Endothelial cell of umbilical vein (primary cell): ENCODE results near the gene ELANE. TPM values are rescaled to one million over a fixed set of nuclear protein-coding genes. Genes with fewer than 3 reads are reported as not detected.
"Not testable (repeated sequence)": the region's sequence is repeated elsewhere in the genome, so short reads cannot be mapped to it uniquely, and the experiment has no call there.

ENCODE experiments used
- BruUV-seq: library from RNA; stranded (reverse); fragments of 400-500 nt; replicated peaks from 2 replicates; lab custom pipeline; 2021; lab: Mats Ljungman, UMichigan
- CTCF ChIA-PET: fragments of 300-600, 350-600 bp; sonication (Branson Sonifier 250); formaldehyde crosslinking; loops from one replicate; lab custom pipeline; 2021; ENCODE audit warnings: antibody characterized with exemption, inconsistent platforms; lab: Charles Lee
- POLR2A ChIA-PET: fragments of 300-600, 350-600 bp; sonication (Branson Sonifier 250); formaldehyde crosslinking; loops from one replicate; lab custom pipeline; 2021; ENCODE audit warnings: antibody characterized with exemption, inconsistent platforms; lab: Charles Lee
- DNase-seq: peaks from one replicate; pipeline ENCODE4 v3.0.0-alpha.2; 2011; ENCODE audit warnings: low read depth, low spot score
- FAIRE-seq: peaks from 2 replicates; lab custom pipeline; 2011; peaks lifted over from hg19 to GRCh38; lab: Jason Lieb, UNC
- H2AFZ ChIP-seq: 2 replicates; pipeline ENCODE4 v1.6.0; 2012; ENCODE audit warnings: low read depth, low read length, control low read depth, inconsistent platforms
- H3K27ac ChIP-seq: 2 replicates; pipeline ENCODE4 v1.5.1; 2011; ENCODE audit warnings: low read depth, mild to moderate bottlenecking, control low read depth, low read length, moderate library complexity; ENCODE audit not compliant: insufficient read depth
- H3K27me3 ChIP-seq, 2 experiments: 2 replicates each; pipeline versions ENCODE4 v1.6.0 to v1.6.1; 2011; ENCODE audit warnings: low read length in 2 of 2, mixed read lengths in 1 of 2; ENCODE audit not compliant: control insufficient read depth in 2 of 2, insufficient read depth in 2 of 2
- H3K36me3 ChIP-seq, 2 experiments: 2 replicates in 1 of 2; 3 replicates in 1 of 2; pipeline ENCODE4 v1.5.1; 2011; ENCODE audit warnings: low read length in 2 of 2, mild to moderate bottlenecking in 1 of 2, moderate library complexity in 1 of 2; ENCODE audit not compliant: control insufficient read depth in 2 of 2, insufficient read depth in 2 of 2; ENCODE audit errors: extremely low read depth in 1 of 2
- H3K4me1 ChIP-seq: 3 replicates; pipeline ENCODE4 v1.5.1; 2011; ENCODE audit warnings: mild to moderate bottlenecking, low read length; ENCODE audit not compliant: control insufficient read depth, insufficient read depth; ENCODE audit errors: extremely low read depth
- H3K4me2 ChIP-seq: 2 replicates; pipeline ENCODE4 v1.6.1; 2011; ENCODE audit warnings: low read length, control low read depth, mixed read lengths; ENCODE audit not compliant: insufficient read depth
- H3K4me3 ChIP-seq, 3 experiments: fragments of 200-600 bp in 1 of 3; sonication (generic), shearing (Covaris generic) in 1 of 3; replicated peaks in 1 of 3; 2 replicates each; pipeline ENCODE4 v1.5.1; 2011 to 2016; ENCODE audit warnings: control low read depth in 3 of 3, low read length in 3 of 3, mild to moderate bottlenecking in 2 of 3, inconsistent platforms in 1 of 3, low read depth in 1 of 3, moderate library complexity in 1 of 3; ENCODE audit not compliant: insufficient read depth in 1 of 3
- H3K79me2 ChIP-seq: 2 replicates; pipeline ENCODE4 v1.6.0; 2012; ENCODE audit warnings: low read length, inconsistent platforms; ENCODE audit not compliant: control insufficient read depth, insufficient read depth
- H3K9ac ChIP-seq: replicated peaks from 2 replicates; pipeline ENCODE3; 2011; ENCODE audit warnings: low read length, control low read depth; ENCODE audit not compliant: insufficient read depth; ENCODE audit errors: extremely low read depth
- H3K9me1 ChIP-seq: replicated peaks from 3 replicates; pipeline ENCODE4 v1.6.0; 2011; ENCODE audit warnings: mild to moderate bottlenecking, low read length; ENCODE audit not compliant: control insufficient read depth, insufficient read depth; ENCODE audit errors: extremely low read depth
- H3K9me3 ChIP-seq: replicated peaks from 2 replicates; pipeline ENCODE4 v1.5.1; 2012; ENCODE audit warnings: low read length, inconsistent platforms; ENCODE audit not compliant: control insufficient read depth, insufficient read depth
- H4K20me1 ChIP-seq: replicated peaks from 2 replicates; pipeline ENCODE3; 2011; ENCODE audit warnings: mild to moderate bottlenecking, low read length; ENCODE audit not compliant: control insufficient read depth, insufficient read depth; ENCODE audit errors: extremely low read depth
- CTCF ChIP-seq, 2 donors: IDR thresholded peaks; 1 replicate in 1 of 2; 2 replicates in 1 of 2; pipeline ENCODE4 v1.5.1; 2011; ENCODE audit warnings: low read length in 2 of 2, mild to moderate bottlenecking in 2 of 2, moderate library complexity in 2 of 2, control low read depth in 1 of 2, inconsistent platforms in 1 of 2, low read depth in 1 of 2; ENCODE audit not compliant: insufficient read depth in 1 of 2; ENCODE audit errors: extremely low read depth in 1 of 2
- EZH2 ChIP-seq: IDR thresholded peaks from 2 replicates; pipeline ENCODE4 v1.6.1; 2012; ENCODE audit warnings: borderline replicate concordance, low read depth, mild to moderate bottlenecking, moderate library complexity, low read length, inconsistent platforms; ENCODE audit not compliant: severe bottlenecking
- FOS ChIP-seq: IDR thresholded peaks from 2 replicates; pipeline ENCODE4 v1.6.1; 2011; ENCODE audit warnings: mild to moderate bottlenecking, low read length, moderate library complexity, borderline replicate concordance; ENCODE audit not compliant: insufficient read depth
- GATA2 ChIP-seq: IDR thresholded peaks from 2 replicates; pipeline ENCODE4 v1.7.0; 2011; ENCODE audit warnings: low read depth, mild to moderate bottlenecking, moderate library complexity, mixed read lengths, low read length; ENCODE audit not compliant: insufficient read length, insufficient read depth
- JUN ChIP-seq: IDR thresholded peaks from 2 replicates; pipeline ENCODE4 v1.6.1; 2011; ENCODE audit warnings: borderline replicate concordance, low read depth; ENCODE audit not compliant: insufficient read length, insufficient read depth
- MAX ChIP-seq: IDR thresholded peaks from 2 replicates; pipeline ENCODE4 v1.6.1; 2011; ENCODE audit not compliant: insufficient read depth, insufficient read length
- MYC ChIP-seq: IDR thresholded peaks from one replicate; pipeline ENCODE4 v1.6.1; 2011; ENCODE audit warnings: mild to moderate bottlenecking, low read depth, low read length
- POLR2A ChIP-seq: IDR thresholded peaks from 2 replicates; pipeline ENCODE4 v1.6.1; 2012; ENCODE audit warnings: low read depth, mild to moderate bottlenecking, control low read depth, low read length
- POLR2AphosphoS5 ChIP-seq: IDR thresholded peaks from 2 replicates; pipeline ENCODE4 v1.6.1; 2012; ENCODE audit warnings: low read depth, mild to moderate bottlenecking, control low read depth, low read length, moderate library complexity; ENCODE audit not compliant: insufficient read depth
- dilution Hi-C: fragments of 300-500 bp; cut with MboI; formaldehyde crosslinking; loops from one replicate; pipeline ENCODE4 v1.15.0; 2019; ENCODE audit warnings: low sequenced_read_pairs; ENCODE audit not compliant: extremely low pct_ligation_motif_present
- intact Hi-C: fragments of 100-400 bp; cut with micrococcal nuclease; formaldehyde crosslinking; loops from one replicate; pipeline ENCODE4 v1.10.0; 2022
- polyA plus RNA-seq, 4 experiments: library from polyadenylated mRNA; depleted of rRNA in 3 of 4; stranded (reverse) in 3 of 4; unstranded in 1 of 4; fragments of >200 nt; gene quantifications; 2 replicates each; pipeline versions ENCODE4 v1.2.1 to v1.2.3, GENCODE V29; 2011 to 2012; ENCODE audit warnings: missing spikeins in 1 of 4
- total RNA-seq: library from RNA; stranded (reverse); gene quantifications from 2 replicates; pipeline ENCODE4 v1.2.3, GENCODE V29; 2021

ELANE gene
- total and polyA plus RNA-seq, 2 donors (not counting 3 experiments of a cell fraction or from before 2014, with no cell fraction given), result not detected

- Histone ChIP-seq H3K9me3 (no peaks in the 10 kb centered on the region), H3K4me2 (no peak overlapping the region), H3K27ac (no peak overlapping the region), H3K36me3 (peaks cover 2 to 10% of the 10 kb centered on the region in 2 experiments), H3K79me2 (no peaks in the 10 kb centered on the region), H3K4me1 (no peaks in the 10 kb centered on the region), H3K27me3 (no peaks in the 10 kb centered on the region), H3K9ac (no peak overlapping the region), H3K9me1 (no peaks in the 10 kb centered on the region), H4K20me1 (peaks cover under 1% of the 10 kb centered on the region), H2AFZ (no peak overlapping the region), H3K4me3 (no peak overlapping the region)
- ChIA-PET CTCF (no interaction called here), POLR2A (no interaction called here)
- DNase-seq (no peak), FAIRE-seq (no peak)
- TF ChIP-seq FOS, result no peak
- no peak for TF ChIP-seq EZH2
- no peak for TF ChIP-seq MAX
- TF ChIP-seq MYC, result no peak
- no peak for TF ChIP-seq CTCF (IDR thresholded peaks at IDR 0.05; ENCODE audit: extremely low read depth in 1 of 2, insufficient read depth in 1 of 2, low read depth in 1 of 2, low read length in 2 of 2)
- no peak for TF ChIP-seq POLR2A
- TF ChIP-seq POLR2AphosphoS5, result no peak
- TF ChIP-seq GATA2, result no peak
- no peak for TF ChIP-seq JUN
- dilution Hi-C loops, result no loop called here
- no TSS peak for BruUV-seq
- intact Hi-C loops, result no loop called here
Measured at GRCh38 chr19:816500-816857, 35.6 kb upstream of the ELANE start.

- H2AFZ ChIP-seq, dilution Hi-C loops, H4K20me1 ChIP-seq, H3K36me3 ChIP-seq, H3K9ac ChIP-seq, BruUV-seq, FAIRE-seq, H3K27me3 ChIP-seq, DNase-seq, H3K27ac ChIP-seq, H3K4me3 ChIP-seq, intact Hi-C loops, H3K4me1 ChIP-seq, H3K4me2 ChIP-seq, POLR2A ChIA-PET, H3K9me1 ChIP-seq, H3K9me3 ChIP-seq, H3K79me2 ChIP-seq: not testable (repeated sequence)
- CTCF ChIA-PET, result interaction anchor here (1.8 kb wide), 1 partner anchor 36 kb away, joined by 4 read pairs; no protein-coding TSS in a partner anchor
Measured at GRCh38 chr19:820212-820611, 31.9 kb upstream of the ELANE start.
